GM03348 (cell line): Measurements from ENCODE around the gene HIBCH.

Experiments
- DNase-seq: peaks from one replicate; pipeline ENCODE4 v3.0.0; 2012; ENCODE audit warnings: low spot score

HIBCH gene

GRCh38 chr2:190156530-190157212 lies 163.0 kb downstream of the HIBCH start:
- DNase-seq = no peak
